Brain microvascular endothelial cell (primary cell): ENCODE data around the gene SMOC2.

Experiments used
- DNase-seq: peaks from one replicate; pipeline ENCODE4 v3.0.0-alpha.2; 2020
- H3K27ac ChIP-seq: fragments of 250-450 bp; sonication (Bioruptor Pico); 2 replicates; pipeline ENCODE4 v1.5.1; 2020; ENCODE audit warnings: mild to moderate bottlenecking, moderate library complexity
- H3K27me3 ChIP-seq: fragments of 250-450 bp; sonication (Bioruptor Pico); replicated peaks from 2 replicates; pipeline ENCODE4 v1.5.1; 2020; ENCODE audit warnings: mild to moderate bottlenecking
- H3K36me3 ChIP-seq: fragments of 250-450 bp; sonication (Bioruptor Pico); replicated peaks from 2 replicates; pipeline ENCODE4 v1.5.1; 2020; ENCODE audit warnings: mild to moderate bottlenecking
- H3K4me3 ChIP-seq: 2 replicates; pipeline ENCODE4 v1.5.1; 2011; ENCODE audit warnings: low read depth, mild to moderate bottlenecking, control low read depth, low read length, moderate library complexity
- in situ Hi-C: cut with HindIII; loops from 2 replicates; pipeline ENCODE4 v1.10.0; 2017; ENCODE audit warnings: low sequenced_read_pairs, low pct_ligation_motif_present
- TF ChIP-seq, protein P1 (sequence below): IDR thresholded peaks from 2 replicates; pipeline ENCODE4 v1.5.1; 2011; ENCODE audit warnings: low read depth, mild to moderate bottlenecking, moderate library complexity, low read length, control low read depth, inconsistent platforms; ENCODE audit errors: missing control alignments

The SMOC2 gene

DNA sequence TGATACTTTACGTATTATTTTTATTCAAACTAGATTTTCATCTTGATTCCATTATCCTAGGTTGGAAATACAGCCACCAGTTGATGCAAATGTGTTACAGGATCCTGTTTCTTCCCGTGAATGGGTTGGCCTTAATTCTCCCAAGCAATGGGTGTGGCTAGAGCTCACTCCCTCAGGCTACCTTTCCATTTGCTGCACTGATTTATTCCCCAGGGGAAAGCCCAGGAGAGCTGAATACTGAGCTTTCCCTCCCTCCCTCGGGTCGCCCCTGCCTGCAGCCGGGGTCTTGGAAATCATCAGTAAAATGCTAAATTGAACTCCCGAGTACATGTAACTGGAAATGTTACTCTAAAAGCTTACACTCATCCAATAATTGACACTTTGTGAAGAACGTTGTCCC lies 9.9 kb downstream of the SMOC2 start:
- Histone ChIP-seq H3K27me3 (no peaks in the 10 kb centered on the region), H3K27ac (no peak overlapping the region), H3K4me3 (no peak overlapping the region), H3K36me3 (no peaks in the 10 kb centered on the region)
- TF ChIP-seq, protein P1, sequence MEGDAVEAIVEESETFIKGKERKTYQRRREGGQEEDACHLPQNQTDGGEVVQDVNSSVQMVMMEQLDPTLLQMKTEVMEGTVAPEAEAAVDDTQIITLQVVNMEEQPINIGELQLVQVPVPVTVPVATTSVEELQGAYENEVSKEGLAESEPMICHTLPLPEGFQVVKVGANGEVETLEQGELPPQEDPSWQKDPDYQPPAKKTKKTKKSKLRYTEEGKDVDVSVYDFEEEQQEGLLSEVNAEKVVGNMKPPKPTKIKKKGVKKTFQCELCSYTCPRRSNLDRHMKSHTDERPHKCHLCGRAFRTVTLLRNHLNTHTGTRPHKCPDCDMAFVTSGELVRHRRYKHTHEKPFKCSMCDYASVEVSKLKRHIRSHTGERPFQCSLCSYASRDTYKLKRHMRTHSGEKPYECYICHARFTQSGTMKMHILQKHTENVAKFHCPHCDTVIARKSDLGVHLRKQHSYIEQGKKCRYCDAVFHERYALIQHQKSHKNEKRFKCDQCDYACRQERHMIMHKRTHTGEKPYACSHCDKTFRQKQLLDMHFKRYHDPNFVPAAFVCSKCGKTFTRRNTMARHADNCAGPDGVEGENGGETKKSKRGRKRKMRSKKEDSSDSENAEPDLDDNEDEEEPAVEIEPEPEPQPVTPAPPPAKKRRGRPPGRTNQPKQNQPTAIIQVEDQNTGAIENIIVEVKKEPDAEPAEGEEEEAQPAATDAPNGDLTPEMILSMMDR = no peak
- in situ Hi-C loops = no loop called here
- no peak for DNase-seq

DNA sequence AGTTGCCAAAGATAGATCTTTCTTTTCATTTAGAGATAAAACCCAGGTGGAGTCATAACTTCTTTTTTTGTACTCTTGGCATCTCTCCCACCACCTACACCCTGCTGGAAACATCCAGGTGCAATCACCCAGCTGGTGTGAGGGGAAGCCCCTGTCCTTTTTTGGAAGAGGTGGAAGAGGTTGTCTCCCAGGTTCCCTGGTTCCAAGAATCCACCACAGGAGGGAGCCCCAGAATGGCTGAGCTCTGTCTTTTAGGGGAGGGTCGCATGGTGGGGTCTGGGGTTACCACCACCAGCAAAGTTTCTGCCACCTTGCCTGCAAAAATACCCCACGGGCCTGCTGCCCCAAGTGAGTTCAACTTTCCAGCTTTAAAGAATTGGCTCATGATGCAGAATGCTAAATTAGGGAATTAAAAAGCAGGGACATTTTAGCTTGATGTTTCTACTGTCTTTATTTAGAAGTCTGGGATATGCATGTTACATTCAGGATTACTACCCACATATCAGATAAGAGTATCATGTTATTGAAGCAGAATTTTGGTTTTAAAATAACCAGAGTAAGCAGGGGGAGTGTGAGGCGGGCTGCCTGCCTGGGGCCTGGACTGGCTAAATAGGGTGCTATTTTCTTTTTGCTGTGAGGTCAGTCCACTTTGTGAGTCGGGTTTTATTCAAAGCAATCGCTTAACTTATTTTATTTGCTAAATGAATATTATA lies 11.0 kb downstream of the SMOC2 start:
- Histone ChIP-seq H3K27me3 (no peaks in the 10 kb centered on the region), H3K4me3 (no peak overlapping the region), H3K36me3 (no peaks in the 10 kb centered on the region), H3K27ac (no peak overlapping the region)
- in situ Hi-C loops = no loop called here
- no peak for DNase-seq
- TF ChIP-seq, protein P1 = no peak

DNA sequence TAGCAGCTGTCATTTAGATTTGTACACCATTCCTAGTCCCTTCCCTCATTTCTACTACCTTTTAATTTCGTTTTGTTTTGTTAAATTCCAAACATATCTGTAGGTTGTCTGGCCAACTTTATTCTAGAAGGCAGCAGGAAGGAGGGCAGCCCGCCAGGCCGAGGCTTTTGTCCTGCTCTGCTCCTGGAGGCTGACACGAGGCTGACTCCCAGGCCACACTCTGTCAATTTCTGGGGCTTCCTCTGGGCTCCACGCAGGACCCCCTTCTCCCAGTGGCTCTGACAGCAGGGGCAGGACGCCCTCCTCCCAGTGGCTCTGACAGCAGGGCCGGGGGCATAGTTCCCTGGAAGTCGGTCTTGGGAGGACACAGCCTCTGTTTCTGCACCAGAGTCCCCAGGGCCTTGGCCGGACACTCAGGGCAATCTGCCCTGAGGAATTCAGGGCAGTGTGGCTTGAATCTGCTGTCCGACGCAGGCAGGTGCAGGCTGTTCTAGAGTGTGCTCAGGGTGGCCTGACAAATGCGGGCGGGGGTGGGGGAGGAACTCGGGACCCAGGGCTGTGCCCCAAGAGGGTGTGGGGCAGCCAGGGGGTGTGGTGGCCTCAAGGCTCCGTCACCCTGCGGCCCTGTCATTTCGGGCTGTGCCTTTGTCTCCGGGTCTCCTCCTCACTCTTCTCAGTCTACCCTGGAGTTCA lies 11.8 kb downstream of the SMOC2 start:
- no peak overlapping the region for H3K27ac ChIP-seq
- no peak overlapping the region for H3K4me3 ChIP-seq
- TF ChIP-seq, protein P1 = no peak
- DNase-seq = no peak
- no peaks in the 10 kb centered on the region for H3K36me3 ChIP-seq
- in situ Hi-C loops = no loop called here
- H3K27me3 ChIP-seq = no peaks in the 10 kb centered on the region

DNA sequence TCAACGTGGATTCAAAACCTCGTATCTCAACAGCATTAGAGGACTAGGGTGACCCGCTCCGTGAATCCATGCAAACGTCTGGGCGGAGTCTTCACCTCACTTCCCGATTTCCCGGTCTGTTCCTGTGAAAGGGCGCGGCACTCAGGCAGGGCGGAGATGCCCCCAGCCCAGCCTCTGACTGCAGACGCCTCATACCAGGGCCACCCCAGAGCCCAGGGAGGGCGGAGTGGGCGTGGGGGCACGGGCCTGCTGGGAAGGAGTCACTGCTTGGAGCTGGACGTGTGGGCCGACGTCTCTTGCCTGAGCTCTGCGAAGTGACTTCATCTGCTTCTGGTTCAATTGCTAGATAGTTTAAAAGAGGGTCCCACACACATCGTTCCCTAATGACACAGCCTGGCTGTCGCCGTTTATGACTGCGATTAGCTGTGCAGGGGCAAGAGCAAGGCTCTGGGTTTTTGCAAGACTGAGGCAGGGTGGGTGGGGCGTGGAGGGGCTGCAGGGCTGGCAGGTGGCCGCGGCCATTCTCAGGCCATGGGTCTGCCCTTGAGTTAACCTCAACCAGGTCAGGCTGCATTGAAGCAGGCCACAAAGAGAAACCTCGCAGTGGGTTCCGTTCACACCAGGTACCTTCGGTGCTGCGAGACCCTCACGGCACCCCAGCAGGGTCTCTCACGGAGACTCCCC lies 15.0 kb downstream of the SMOC2 start:
- Histone ChIP-seq H3K36me3 (no peaks in the 10 kb centered on the region), H3K27me3 (no peaks in the 10 kb centered on the region), H3K4me3 (no peak overlapping the region), H3K27ac (no peak overlapping the region)
- no peak for DNase-seq
- in situ Hi-C loops = no loop called here
- TF ChIP-seq, protein P1 = no peak

DNA sequence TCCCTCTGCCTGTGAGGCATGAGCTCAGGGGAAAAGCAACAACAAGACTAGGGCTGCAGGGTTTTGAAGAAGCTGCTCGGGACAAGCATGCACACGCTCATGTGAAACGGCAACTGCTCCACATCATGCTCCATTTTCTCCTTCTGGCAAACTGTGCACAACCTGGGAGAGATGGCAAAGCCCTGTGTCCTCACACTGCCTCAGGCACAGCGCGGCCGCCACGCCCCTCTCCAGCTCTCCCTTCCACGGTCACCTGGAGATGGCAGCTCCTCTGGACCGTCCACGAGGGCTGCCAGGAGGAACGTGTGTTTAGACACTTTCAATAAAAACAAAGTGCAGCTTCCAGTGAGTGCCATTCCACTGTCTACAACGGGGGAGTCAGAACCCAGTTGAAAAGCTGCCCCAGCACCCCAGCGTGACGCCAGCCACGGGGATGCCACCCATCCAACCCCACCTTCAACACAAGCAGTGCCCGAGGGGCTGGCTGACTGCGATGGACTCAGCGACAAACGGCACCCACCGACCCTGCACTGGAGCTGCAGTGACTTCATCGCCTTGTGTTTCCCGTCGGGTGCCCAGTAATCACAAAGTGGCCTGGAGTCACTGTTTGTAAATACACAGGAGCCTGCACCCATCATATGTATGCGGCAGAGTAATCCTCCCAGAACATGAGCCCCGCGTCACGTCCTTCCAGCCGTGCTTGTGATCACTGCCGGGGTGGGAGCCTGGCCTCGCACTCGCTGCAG lies 16.1 kb downstream of the SMOC2 start:
- Histone ChIP-seq H3K36me3 (no peaks in the 10 kb centered on the region), H3K27me3 (no peaks in the 10 kb centered on the region), H3K27ac (no peak overlapping the region), H3K4me3 (no peak overlapping the region)
- in situ Hi-C loops = no loop called here
- TF ChIP-seq, protein P1 = no peak
- DNase-seq = no peak
